HepG2 (cell line): ENCODE results near the gene HMGCS2. TPM values are rescaled to one million over a fixed set of nuclear protein-coding genes. Genes with fewer than 3 reads are reported as not detected.

Experiments
- CTCF ChIP-seq: sonication (generic); formaldehyde crosslinking; IDR thresholded peaks from 2 replicates; pipeline ENCODE4 v1.5.0; 2020; ENCODE audit warnings: mild to moderate bottlenecking, missing genetic modification reagents, moderate library complexity
- DDIT3 ChIP-seq: sonication (generic); formaldehyde crosslinking; IDR thresholded peaks from 2 replicates; pipeline ENCODE4 v1.4.0; 2020; ENCODE audit warnings: mild to moderate bottlenecking, missing genetic modification reagents
- ETV5 ChIP-seq: IDR thresholded peaks from 2 replicates; pipeline ENCODE4 v1.6.1; 2018; ENCODE audit warnings: missing biosample characterization, missing genetic modification reagents, inconsistent platforms, borderline replicate concordance
- FOXA3 ChIP-seq: IDR thresholded peaks from 2 replicates; pipeline ENCODE4 v1.6.1; 2016; ENCODE audit warnings: missing genetic modification reagents, missing compliant biosample characterization
- GTF3A ChIP-seq: sonication (generic); formaldehyde crosslinking; conservative IDR thresholded peaks from 2 replicates; pipeline ENCODE4 v1.4.0; 2020; ENCODE audit warnings: mild to moderate bottlenecking, missing genetic modification reagents
- HNF4G ChIP-seq, 2 experiments: sonication (generic) in 1 of 2; formaldehyde crosslinking in 1 of 2; IDR thresholded peaks; 2 replicates each; pipeline versions ENCODE4 v1.4.0 to v1.6.1; 2011 to 2020; ENCODE audit warnings: borderline replicate concordance in 2 of 2, low read depth in 2 of 2, mild to moderate bottlenecking in 2 of 2, low read length in 1 of 2, missing genetic modification reagents in 1 of 2, moderate library complexity in 1 of 2
- HNRNPL ChIP-seq: fragments of 200-400 bp; formaldehyde crosslinking; IDR thresholded peaks from 2 replicates; pipeline ENCODE4 v1.6.1; 2017; ENCODE audit warnings: mild to moderate bottlenecking, low read depth, low read length
- SOX5 ChIP-seq: IDR thresholded peaks from 2 replicates; pipeline ENCODE4 v1.6.1; 2016; ENCODE audit warnings: borderline replicate concordance
- SRSF9 ChIP-seq: fragments of 200-400 bp; formaldehyde crosslinking; IDR thresholded peaks from 2 replicates; pipeline ENCODE4 v1.6.1; 2018; ENCODE audit warnings: borderline replicate concordance, mild to moderate bottlenecking, low read depth, low read length; ENCODE audit not compliant: insufficient read depth, poor library complexity, severe bottlenecking
- SRY ChIP-seq: sonication (generic); formaldehyde crosslinking; IDR thresholded peaks from 2 replicates; pipeline ENCODE4 v1.8.0; 2022; ENCODE audit warnings: mild to moderate bottlenecking, missing genetic modification reagents
- ZBTB43 ChIP-seq: sonication (generic); formaldehyde crosslinking; conservative IDR thresholded peaks from 2 replicates; pipeline ENCODE4 v1.4.0; 2020; ENCODE audit warnings: missing genetic modification reagents
- ZBTB7B ChIP-seq: sonication (generic); formaldehyde crosslinking; IDR thresholded peaks from 2 replicates; pipeline ENCODE4 v1.4.0; 2020; ENCODE audit warnings: missing genetic modification reagents
- ZBTB8A ChIP-seq: sonication (generic); formaldehyde crosslinking; IDR thresholded peaks from 2 replicates; pipeline ENCODE4 v1.4.0; 2020; ENCODE audit warnings: mild to moderate bottlenecking, low read depth, missing genetic modification reagents, borderline replicate concordance
- ZFP36L2 ChIP-seq: sonication (generic); formaldehyde crosslinking; IDR thresholded peaks from 2 replicates; pipeline ENCODE4 v1.4.0; 2020; ENCODE audit warnings: missing genetic modification reagents
- ZNF207 ChIP-seq: fragments of 450-650 bp; IDR thresholded peaks from 2 replicates; pipeline ENCODE4 v1.6.1; 2016; ENCODE audit warnings: antibody characterized with exemption, borderline replicate concordance
- ZNF251 ChIP-seq: sonication (generic); formaldehyde crosslinking; IDR thresholded peaks from 2 replicates; pipeline ENCODE4 v1.9.0; 2021; ENCODE audit warnings: mild to moderate bottlenecking, missing genetic modification reagents
- ZNF276 ChIP-seq: sonication (generic); formaldehyde crosslinking; IDR thresholded peaks from 2 replicates; pipeline ENCODE4 v1.4.0; 2020; ENCODE audit warnings: mild to moderate bottlenecking, low read depth, missing genetic modification reagents
- ZNF280D ChIP-seq: sonication (generic); formaldehyde crosslinking; IDR thresholded peaks from 2 replicates; pipeline ENCODE4 v1.5.1; 2020; ENCODE audit warnings: mild to moderate bottlenecking, missing genetic modification reagents
- ZNF296 ChIP-seq: sonication (generic); formaldehyde crosslinking; conservative IDR thresholded peaks from 2 replicates; pipeline ENCODE4 v1.5.0; 2020; ENCODE audit warnings: mild to moderate bottlenecking, missing genetic modification reagents
- ZNF746 ChIP-seq: sonication (generic); formaldehyde crosslinking; IDR thresholded peaks from 2 replicates; pipeline ENCODE4 v1.8.0; 2022; ENCODE audit warnings: mild to moderate bottlenecking, missing genetic modification reagents
- ZNF879 ChIP-seq: sonication (generic); formaldehyde crosslinking; IDR thresholded peaks from 2 replicates; pipeline ENCODE4 v1.8.1; 2023; ENCODE audit warnings: missing genetic modification reagents
- ZSCAN22 ChIP-seq: sonication (generic); formaldehyde crosslinking; IDR thresholded peaks from 2 replicates; pipeline ENCODE4 v1.4.0; 2020; ENCODE audit warnings: mild to moderate bottlenecking, missing genetic modification reagents
- polyA plus RNA-seq, 8 experiments: library from polyadenylated mRNA; depleted of rRNA in 3 of 8; stranded (reverse) in 7 of 8; unstranded in 1 of 8; fragments of >200 nt; fragmentation: Illumina TruSeq in 4 of 8; extraction: Trizol in 4 of 8; gene quantifications; 2 replicates each; pipeline versions ENCODE4 v1.2.1 to v1.2.3, GENCODE V29; 2011 to 2016; ENCODE audit warnings: low read depth in 4 of 8, missing spikeins in 1 of 8, mixed read lengths in 1 of 8; ENCODE audit not compliant: insufficient read depth in 1 of 8
- total RNA-seq, 5 experiments: library from RNA; depleted of rRNA; stranded (reverse); fragments of >200 nt; fragmentation: Illumina TruSeq; extraction: Trizol; gene quantifications; 2 replicates each; pipeline ENCODE4 v1.2.3, GENCODE V29; 2016; ENCODE audit warnings: low read depth in 1 of 5

Gene HMGCS2
- total and polyA plus RNA-seq, 2 of the 13 experiments (the other 11 are each of a cell fraction or from before 2014, with no cell fraction given) = 0.44 to 1.5 TPM

- TF ChIP-seq ZNF296 (CRISPR knock-in tag) (no peak), ZNF879 (no peak), CTCF (CRISPR knock-in tag) (no peak), ZNF276 (CRISPR knock-in tag) (no peak), DDIT3 (no peak), HNF4G (IDR thresholded peaks at IDR 0.05; ENCODE audit: borderline replicate concordance, low read depth, low read length) (peak; percentile 65; the same call in 1 of the 2 replicates), HNF4G (CRISPR knock-in tag; IDR thresholded peaks at IDR 0.05; ENCODE audit: borderline replicate concordance, low read depth) (no peak), SOX5 (CRISPR knock-in tag) (no peak), ZNF280D (no peak), ZBTB7B (CRISPR knock-in tag) (peak; percentile 51; the same call in 1 of the 2 replicates), GTF3A (CRISPR knock-in tag) (no peak), ZBTB43 (CRISPR knock-in tag) (no peak), ZNF207 (no peak), ZFP36L2 (no peak), ZSCAN22 (CRISPR knock-in tag) (no peak), SRSF9 (no peak), SRY (no peak), FOXA3 (CRISPR knock-in tag) (0 out of 2 replicates have a peak, but pooled peaks have one; percentile 11), HNRNPL (no peak), ETV5 (CRISPR knock-in tag) (no peak), ZNF746 (CRISPR knock-in tag) (no peak), ZNF251 (CRISPR knock-in tag) (no peak), ZBTB8A (CRISPR knock-in tag) (no peak)
Measured at GRCh38 chr1:119805247-119805646, 36.5 kb upstream of the HMGCS2 start (continued).
